ENCODE data around the gene SEZ6L. TPM values are rescaled to one million over a fixed set of nuclear protein-coding genes. Genes with fewer than 3 reads are reported as not detected.
"Not testable (repeated sequence)": the region's sequence is repeated elsewhere in the genome, so short reads cannot be mapped to it uniquely, and the experiment has no call there.

Gene SEZ6L
- total RNA-seq, 1 donor from 2014 or later: 0.89 TPM

DNA sequence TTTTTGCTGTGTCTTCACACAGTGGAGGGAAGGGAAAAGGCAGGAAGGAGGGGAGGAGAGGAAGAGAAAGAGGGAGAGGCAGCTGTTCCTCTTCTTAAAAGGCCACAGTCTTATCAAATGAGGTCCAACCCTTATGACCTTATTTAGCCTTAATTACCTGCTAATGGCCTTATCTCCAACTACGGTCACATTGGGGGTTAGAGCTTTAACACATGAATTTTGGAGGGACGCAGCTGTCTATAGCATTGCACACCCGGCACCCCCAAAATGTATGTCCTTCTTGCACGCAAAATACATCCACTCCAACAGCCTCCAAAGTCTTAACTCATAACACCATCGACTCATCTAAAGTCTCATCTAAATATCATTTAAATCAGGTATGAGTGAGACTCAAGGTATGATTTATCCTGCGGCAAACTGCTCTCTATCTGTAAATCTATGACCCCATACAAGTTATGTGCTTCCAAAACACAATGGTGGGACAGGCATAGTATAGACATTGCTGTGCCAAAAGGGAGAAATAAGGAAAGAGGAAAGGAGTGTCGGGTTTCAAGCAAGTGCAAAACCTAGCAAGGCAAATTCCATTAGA lies 214.8 kb downstream of the SEZ6L start:
- no peak for DNase-seq (ENCODE audit: low spot score)

DNA sequence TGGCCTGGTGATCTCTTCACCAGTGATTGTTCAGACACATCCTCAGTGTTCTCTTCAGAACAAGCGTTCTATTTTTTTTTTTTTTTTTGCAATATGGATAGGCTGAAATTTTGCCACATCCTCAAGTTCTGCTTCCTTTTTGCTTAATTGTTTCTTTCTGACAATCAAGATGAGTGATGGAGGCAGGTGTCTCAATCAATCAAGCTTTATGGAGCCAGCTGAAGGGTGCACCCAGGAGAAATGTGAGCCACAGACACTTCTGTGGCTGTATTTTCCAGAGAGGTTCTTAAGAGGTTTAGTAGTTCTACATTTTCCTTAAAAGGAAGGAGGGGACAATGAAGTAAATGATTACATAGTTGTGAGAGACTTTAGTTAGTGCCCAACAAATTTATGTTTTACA lies 215.9 kb downstream of the SEZ6L start:
- no peak for DNase-seq (ENCODE audit: low spot score)

DNA sequence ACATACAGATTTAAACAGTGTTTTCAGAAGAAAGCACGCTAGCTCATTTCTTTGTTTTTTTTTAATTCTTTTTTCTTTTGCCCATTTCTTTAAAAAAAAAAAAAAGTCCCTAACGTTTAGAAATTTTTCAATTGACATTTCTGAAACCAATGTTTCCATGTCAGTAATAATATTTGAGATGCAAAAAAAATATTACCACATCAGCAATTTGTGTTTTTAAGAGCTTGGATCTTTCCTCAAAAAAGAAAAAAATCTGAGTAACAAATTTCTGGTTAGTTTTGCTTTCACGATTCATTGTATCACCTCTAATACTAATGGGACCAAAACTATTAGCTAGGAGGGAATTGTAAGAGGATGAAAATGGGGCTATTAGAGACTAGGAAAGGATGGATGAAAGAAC lies 219.9 kb downstream of the SEZ6L start:
- DNase-seq (ENCODE audit: low spot score): no peak

DNA sequence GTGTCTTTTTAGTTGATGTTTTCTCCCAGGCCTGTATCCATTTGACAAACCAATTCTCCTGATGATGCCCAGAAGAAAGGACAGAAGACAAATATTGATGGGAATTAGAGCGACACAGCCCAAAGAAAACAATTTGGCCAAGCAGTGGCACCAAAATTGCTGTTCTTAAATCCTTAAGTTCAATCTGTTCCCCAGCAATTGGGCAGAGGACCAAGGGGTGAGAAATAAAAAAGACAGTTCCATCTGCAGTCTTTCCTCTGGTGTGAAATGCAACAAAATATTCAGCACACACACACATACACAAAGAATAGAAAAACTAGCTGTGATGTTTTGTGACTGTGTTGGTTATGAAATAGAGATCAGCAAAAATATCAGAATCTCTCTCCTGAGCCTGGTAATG lies 221.8 kb downstream of the SEZ6L start:
- no peak for DNase-seq (ENCODE audit: low spot score)

GRCh38 chr22:26391623-26392022 lies 222.4 kb downstream of the SEZ6L start:
- no peak for DNase-seq (ENCODE audit: low spot score)

GRCh38 chr22:26393929-26394328 lies 224.7 kb downstream of the SEZ6L start:
- DNase-seq (ENCODE audit: low spot score): no peak

DNA sequence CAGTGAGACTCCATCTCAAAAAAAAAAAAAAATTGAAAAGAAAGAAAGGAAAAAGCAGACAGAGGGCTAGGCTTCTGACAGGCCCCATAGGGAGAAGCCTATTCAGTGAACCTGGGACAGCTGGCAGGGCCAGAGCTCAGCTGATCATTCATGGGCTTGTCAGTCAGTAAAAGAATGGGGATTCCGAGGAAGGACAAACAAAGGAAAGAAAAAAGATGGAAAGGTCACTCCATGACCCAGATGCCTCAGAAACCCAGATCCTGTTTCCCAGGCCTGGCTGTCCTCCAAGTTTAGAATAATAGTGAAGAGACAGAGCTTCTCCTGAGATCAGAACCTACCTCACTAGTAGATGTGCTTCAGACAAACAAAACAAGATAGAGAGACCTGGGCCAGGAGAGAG lies 225.5 kb downstream of the SEZ6L start:
- DNase-seq (ENCODE audit: low spot score): no peak

DNA sequence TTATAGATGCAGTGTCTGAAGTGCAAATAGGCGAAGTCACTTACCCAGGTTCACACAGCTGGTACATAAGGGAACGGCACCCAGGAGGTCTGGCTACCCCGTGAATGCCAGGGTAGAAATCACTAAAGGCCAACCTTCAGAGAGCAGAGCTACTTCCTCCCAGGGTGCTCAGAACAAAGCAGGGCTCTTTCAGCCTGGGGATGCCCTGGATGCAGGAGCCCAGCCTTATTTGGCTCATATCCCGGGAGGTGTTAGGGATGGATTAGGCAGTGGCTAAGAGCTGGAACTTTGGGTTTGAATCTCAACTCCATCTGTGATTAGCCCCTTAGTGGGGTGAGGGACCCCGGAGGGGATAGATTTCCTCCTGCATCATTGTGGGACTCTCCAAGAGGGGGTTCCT lies 226.7 kb downstream of the SEZ6L start:
- DNase-seq (ENCODE audit: low spot score): no peak

- DNase-seq (ENCODE audit: low spot score): peak; percentile 67
These were observed 229.5 kb downstream of the SEZ6L start for GRCh38 chr22:26398741-26399153.

- DNase-seq (ENCODE audit: low spot score): no peak
These were observed 230.0 kb downstream of the SEZ6L start for GRCh38 chr22:26399289-26399688.

GRCh38 chr22:26401726-26402125 lies 232.5 kb downstream of the SEZ6L start:
- DNase-seq (ENCODE audit: low spot score): no peak

DNA sequence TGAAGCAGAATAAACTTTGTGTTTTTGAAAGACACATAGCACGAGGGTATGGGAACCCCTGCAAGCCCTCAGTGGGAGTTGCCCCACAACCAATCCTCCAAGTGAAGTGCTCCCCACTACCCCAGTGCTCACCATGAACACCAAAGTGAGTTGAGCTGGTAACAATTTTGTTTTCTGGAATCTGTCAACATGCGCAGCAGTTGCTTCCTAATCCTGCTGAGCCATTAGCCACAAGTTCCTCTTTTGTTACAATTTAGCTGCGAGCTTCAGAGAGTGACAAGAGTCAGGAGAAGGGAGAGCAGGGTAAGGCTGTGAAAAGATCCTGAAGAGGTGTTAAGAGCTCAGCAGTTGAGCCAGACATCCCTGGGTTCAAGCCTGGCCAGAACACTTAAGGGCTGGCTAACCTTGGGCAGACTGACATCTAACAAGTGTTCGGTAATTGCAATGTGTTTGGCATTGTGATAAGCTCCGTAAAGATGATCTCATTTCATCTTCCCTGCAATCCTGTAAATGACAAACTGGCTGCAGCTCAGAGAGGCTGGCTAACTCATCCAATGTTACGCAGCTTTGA lies 235.7 kb downstream of the SEZ6L start:
- no peak for DNase-seq (ENCODE audit: low spot score)

DNA sequence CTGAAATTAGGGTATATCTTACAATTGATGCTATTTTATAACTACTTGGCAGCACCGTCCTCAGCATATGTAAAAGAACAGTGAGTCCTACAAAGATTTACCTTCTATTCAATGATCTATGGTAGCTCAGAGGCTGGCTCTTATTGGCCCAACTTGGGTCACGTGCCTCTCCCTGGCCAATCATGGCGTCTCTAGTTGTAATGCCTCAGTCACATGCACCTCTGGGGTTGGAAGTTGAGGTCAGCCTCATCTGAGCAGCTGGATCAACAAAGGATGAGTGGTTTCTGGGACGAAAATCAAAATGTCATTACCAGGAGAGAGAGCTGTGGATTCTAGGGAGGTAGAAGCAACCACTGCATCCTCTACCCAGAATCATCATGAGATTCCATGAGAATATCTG lies 236.9 kb downstream of the SEZ6L start:
- no peak for DNase-seq (ENCODE audit: low spot score)

- DNase-seq (ENCODE audit: low spot score): not testable (repeated sequence)
These were observed 239.4 kb downstream of the SEZ6L start for GRCh38 chr22:26408562-26409220.

GRCh38 chr22:26409719-26410335 lies 240.6 kb downstream of the SEZ6L start:
- DNase-seq (ENCODE audit: low spot score): no peak

DNA sequence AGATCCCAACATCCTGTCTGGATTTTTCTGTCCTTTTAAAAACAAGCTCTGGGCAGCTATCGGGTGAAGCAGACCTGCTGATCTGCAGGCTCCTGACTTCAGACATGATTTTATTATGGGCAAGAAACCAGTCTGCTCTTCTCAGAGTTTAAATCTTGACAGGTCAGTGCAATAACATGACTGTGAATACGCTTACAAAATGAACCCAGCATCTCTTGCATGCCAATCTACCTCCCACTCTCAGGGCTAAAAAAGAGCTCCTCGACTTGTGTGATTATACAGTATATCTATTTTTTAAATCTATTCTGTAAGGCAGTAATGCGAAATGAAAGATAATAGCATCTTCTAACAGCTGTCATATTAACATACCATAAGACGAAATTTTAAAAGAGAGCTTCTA lies 241.1 kb downstream of the SEZ6L start:
- DNase-seq (ENCODE audit: low spot score): no peak

- no peak for DNase-seq (ENCODE audit: low spot score)
These were observed 245.1 kb downstream of the SEZ6L start for GRCh38 chr22:26414347-26414746.

GRCh38 chr22:26416256-26416655 lies 247.0 kb downstream of the SEZ6L start:
- DNase-seq (ENCODE audit: low spot score): no peak

- no peak for DNase-seq (ENCODE audit: low spot score)
These were observed 247.5 kb downstream of the SEZ6L start for GRCh38 chr22:26416670-26417276.

DNA sequence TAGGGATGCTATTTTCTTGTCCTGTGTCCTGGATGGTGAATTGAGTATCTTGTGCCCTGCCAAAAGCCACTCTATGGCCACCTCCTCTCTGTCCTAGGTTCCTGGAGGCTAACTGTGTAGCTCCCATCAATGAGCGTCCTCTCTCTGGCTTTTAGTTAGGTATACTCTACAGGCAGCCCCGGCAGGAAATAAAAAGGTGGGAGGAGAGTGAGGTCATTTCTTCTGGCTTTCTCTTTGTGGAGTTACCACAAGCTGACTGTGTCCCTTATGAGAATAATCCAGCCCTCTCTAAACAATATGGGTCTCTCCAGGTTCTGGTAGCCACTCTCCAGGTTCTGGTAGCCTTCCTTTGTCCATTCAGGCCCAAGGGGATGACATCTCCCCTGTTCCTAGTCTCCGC lies 248.1 kb downstream of the SEZ6L start:
- DNase-seq (ENCODE audit: low spot score): no peak

DNA sequence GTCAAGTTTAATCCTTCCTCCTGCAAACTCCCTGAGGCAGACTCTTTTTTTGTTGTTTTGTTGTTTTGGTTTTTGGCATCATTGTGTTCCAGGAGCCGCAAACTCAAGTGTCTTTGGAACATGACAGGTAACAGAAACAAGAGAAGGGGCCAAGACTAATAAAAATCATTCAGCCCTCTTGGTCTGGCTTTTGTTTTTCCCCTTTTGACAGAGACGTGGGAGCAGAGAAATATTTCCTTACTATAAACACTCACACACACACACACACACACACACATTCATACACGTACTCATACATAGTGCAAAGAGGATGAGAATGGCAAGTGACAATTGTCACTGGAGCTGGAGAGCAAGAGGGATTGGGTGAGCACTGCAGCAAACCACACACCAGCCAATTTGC lies 249.4 kb downstream of the SEZ6L start:
- DNase-seq (ENCODE audit: low spot score): no peak

- DNase-seq (ENCODE audit: low spot score): no peak
These were observed 257.7 kb downstream of the SEZ6L start for GRCh38 chr22:26426924-26427323.
